ENCODE results near the gene KTN1.

KTN1 gene

DNA sequence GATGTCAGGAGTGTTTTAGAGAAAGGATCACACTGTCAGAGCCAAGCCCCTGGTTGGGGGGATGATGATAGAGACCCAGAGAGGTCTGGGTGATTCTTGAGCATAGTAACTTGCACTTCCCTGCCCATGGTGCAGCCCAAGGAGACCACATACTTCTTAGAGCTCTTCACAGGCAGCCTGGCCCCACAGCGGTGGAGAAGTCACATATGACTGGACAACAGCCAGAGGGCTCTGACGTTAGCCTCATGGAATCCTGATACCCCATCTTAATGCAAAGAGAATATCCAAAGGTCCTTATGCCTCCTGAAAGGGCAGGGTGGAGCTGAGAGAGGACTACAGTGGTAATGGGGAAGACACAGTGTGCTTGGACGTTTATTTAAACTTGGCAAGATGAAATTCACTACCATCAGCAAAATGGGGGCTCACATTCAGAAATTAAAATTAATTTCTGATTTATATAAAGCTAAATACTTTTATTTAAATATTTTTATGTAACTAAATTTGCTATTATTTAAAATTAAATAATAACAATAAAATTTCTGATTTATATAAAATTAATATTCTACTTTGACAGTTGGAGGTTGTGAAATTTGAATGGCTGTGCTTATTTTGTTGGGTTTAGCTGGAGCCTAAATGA, 131.3 kb downstream of the KTN1 start:
- no peak for DNase-seq (ENCODE audit: low spot score)

DNA sequence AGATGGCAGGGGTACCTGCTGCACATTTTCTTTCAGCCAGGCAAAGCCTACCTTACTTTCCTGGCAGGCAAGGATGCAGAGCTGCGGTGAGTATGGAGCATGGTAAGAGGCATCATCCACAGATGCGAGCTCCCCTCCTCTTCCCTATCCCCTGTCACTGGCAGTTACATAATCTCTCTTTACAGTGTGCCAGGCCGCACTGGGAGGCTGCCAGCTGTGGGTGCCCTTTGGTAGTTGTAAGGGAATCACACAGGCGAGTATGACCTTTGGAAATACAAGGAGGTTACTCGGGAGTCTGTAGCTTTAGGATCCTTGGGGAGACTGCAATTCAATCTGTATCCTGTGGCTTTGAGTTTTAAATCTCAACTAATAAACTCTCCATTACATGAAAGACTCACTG, 132.5 kb downstream of the KTN1 start:
- DNase-seq (ENCODE audit: low spot score) = no peak

DNA sequence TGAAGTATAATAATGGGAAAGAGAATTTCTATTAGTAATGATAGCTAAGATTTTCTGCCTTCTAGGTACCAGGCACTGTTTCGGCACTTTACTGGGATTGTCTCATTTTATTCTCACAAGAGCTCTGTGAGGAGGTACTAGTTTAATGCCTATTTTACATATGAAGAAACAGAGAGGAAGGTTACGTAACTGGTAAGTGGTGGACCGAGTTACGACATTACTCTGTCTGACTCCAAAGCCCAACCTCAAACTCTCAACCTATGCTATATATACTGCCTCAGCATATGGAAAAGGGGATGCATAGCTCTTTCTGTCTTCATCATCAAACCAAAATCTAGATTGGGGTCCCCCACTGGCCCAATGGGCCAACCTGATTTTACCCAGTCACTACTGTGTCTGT, 133.5 kb downstream of the KTN1 start:
- DNase-seq (ENCODE audit: low spot score) = no peak

DNA sequence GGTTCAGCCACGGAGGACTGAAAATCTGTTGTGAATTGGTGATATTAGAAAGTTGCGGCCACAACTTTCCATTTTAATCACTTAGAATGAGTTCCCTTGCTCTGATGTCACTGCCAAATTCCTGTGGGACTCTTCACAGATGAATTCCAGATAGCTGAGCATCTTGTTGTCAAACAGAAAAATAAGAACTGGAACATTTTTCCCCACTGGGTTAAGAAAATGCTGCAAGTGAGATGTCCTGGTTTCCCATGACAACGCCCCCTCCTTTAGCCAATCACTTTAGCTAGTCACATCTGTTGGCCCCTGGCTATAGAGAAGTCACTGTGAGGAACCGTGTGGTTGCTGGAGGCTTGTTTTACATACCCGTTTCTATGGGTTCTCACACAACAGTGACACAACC, 135.9 kb downstream of the KTN1 start:
- no peak for DNase-seq (ENCODE audit: low spot score)

DNA sequence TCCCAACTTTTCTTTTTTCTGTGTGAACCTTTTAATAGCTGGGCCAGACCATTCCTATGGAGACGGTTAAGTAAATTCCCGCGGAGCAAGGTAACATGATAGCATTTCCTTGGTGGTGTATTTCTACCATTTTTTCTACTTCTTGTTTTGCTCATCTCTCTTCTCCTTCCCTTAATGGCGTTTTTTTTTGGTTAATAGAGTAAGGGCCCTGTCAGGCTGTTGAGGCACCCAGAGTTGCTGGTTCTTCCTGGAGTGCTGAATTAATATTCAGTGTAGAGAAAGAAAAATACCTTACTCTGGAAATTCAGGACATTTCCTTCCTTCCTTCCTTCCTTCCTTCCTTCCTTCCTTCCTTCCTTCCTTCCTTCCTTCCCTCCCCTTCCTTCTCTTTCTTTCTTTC, 137.6 kb downstream of the KTN1 start:
- DNase-seq (ENCODE audit: low spot score) = no peak

DNA sequence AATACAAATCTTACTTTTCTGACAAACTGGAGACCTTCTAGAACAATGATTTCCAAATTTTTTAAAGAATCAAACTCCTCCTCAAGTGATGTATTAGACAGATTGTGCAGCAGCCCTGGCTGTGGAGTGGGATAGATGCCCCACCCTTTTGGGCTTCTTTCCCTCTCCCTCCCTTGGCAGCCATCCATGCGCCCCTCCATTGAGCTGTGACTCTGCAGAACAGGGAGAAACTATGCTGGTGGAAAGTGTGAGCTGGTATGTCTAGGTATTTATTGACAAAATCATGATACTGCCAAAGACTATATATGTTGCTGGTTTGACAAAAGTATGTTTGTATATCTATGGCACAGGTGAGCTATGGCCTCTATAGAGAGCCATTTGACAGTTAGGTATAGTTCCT, 138.5 kb downstream of the KTN1 start:
- no peak for DNase-seq (ENCODE audit: low spot score)

DNA sequence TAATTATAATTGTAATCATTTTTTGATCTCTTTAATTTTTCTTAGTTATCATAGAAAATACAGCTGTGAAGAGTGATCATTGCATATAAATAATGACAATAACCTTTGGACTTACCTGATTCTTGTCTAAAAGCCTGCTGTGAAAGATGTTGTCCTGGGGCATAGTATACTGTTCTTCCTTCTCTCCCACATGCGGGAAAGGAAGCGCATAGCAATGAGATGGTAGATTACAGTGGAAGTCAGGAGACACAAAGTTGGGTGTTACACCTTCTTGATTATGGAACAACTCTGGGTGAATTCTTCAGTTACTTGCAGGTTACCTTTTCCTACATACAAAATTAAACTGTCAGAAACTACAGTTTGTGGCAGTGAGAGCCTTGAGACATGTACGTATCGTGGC, 140.8 kb downstream of the KTN1 start:
- DNase-seq (ENCODE audit: low spot score) = no peak

DNA sequence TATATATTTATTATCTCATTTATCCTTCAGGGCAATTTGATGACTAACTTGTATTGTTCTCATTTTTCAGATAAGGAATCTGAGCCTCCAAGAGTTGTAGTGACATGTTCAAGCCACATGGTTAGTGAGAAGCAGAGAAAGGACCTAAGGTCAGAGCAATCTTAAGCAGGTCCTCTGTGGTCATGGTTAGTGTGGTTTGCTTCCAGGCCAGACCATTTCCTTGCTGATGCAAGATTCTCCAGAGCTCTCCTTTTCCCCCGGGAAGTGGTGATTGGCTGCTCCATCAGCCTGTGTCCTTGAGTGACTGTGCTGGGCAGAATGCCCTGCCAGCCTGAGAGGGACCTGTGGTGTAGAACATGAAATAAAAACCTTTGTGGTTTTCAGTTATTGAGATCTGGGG, 141.3 kb downstream of the KTN1 start:
- DNase-seq (ENCODE audit: low spot score) = no peak

DNA sequence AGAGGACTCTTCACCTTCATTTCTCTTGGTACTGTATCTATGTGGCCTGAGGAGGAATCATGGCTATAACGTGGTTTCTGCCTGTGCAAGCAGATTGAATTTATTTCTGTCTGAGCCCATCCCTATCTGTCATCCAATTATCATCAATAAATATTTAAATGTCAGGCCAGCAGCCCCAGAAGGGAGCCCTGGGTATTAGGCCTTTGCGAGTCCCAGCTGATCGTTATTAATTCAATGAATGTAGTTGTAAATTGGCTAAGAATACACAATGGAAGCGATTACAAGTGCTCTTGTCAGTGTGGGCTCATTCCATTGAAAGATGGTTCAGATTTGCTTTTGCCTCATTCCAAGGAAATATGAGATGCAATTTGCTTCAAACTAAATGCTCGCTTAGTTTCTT, 142.0 kb downstream of the KTN1 start:
- DNase-seq (ENCODE audit: low spot score) = no peak

DNA sequence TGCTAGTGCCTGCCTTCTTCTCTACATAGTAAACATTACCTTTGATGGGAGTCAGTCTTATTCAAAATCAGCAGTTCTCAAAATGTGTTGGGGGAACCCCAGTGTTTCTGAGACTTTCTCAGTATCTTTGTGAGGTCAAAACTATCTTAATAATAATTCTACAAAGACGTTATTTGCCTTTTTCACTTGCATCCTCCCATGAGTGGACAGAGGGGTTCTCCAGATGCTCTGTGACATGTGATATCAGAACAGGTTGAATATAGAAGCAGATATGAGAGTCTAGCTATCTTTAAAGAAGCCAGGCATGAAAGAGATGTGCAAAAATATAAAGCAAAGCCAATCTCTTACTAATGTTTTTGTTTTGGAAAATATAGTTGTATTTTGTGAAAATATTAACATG, 144.7 kb downstream of the KTN1 start:
- DNase-seq (ENCODE audit: low spot score) = no peak

DNA sequence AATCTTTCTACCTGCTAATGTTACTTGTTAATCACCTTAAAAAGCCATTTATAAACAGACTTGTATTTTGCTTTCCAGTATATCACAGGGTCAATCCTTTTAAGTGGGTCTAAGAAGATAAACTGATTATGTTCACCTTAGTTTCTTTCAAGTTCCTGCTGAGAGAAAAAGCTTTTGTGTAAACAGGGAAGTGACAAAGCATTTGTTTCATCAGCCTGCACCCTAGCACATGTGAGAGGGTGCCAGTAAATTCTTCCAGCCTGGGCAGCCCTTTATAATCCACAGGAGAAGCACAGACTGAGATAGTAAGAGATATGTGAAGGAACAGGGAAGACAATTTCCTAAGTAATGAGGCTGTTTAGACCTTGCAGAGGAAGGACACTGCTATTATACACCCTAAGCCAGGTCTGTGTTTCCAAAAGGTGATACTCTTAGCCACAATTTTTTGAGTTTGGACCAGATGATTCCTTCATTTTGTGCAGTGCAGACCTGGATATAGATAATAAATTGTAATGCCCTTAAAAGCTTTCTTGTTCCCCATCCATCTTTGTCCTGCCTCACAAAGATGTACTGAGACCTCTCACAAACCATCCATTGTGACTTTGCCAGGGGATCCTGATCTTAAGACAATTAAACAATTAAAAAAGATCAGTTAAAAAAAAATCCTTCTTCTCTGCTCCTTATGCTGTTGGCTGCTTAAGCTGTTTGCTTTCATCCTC, 150.7 kb downstream of the KTN1 start:
- no peak for DNase-seq (ENCODE audit: low spot score)

DNA sequence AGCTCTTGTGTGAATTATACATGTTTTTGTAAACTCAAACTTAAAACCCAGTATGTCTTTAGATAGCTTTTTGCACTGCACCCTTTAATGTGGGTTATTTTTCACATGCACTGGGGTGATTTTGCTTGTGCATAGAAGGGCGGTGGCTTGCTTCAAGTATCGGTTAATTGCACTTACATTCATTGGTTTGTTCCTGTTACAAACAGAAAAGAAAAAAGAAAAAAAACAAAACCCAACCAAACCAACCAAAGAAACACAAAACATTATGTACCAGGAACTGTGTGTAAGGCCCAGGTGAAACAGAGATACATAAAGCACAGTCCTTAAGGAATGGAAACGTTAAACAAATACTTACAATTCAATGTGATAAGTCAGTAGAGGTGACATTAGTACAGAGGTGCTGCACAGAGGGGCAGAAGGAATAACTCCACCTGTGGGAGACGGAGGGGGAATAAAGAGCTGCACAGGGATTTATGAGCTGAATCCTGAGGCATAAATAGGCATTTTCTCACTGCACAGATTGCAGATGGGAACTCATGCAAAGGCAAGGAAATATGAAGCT, 151.4 kb downstream of the KTN1 start:
- no peak for DNase-seq (ENCODE audit: low spot score)

DNA sequence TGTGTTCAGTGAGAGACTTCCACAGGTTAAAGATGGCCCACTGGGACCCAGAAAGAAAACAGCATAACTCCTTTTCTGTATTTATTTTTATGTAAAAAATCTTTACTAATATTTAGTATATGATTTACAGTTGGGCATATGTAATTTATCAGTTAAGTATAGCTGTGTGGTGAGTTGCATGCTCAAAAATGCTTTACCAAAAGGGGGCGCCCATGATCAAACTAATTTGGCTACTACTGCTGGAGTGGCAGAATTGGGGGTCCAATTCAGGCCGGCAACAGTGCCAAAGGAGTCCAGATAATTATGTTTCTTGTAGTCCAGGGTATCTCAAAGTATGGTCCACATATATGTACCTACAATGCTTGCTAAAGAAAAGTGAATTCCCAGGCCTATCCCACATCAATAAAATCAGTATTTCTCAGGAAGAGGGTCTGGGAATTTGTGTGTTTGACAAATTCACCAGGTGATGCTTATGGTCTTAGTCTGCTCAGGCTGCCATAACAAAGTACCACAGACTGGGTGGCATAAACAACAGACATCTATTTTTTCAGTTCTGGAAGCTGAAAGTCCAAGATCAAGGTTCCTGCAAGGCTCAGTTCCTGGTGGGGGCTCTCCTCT, 152.0 kb downstream of the KTN1 start:
- DNase-seq (ENCODE audit: low spot score) = peak; percentile 35

DNA sequence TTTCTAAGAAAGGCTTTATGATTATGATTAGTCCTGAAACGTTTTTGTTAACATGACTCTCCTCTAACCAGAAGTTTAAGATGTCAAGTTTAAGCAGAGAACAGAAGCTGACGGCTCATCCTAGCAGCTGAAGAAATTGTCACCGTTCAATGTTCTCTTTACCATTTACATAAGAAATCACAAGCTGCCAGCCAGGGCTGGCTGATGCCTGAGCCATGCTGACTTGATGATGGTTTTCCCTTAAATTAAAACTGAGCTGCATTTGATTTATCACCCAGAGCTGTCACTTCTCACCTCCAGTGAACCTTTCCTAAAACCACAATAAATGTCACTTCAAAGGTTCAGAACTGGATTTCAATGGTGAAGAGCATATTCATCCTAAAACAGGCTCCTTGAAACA, 153.6 kb downstream of the KTN1 start:
- DNase-seq (ENCODE audit: low spot score) = no peak

Data from hematopoietic multipotent progenitor cell treated with erythropoietin and hydrocortisone succinate and interleukin-3 and kit ligand, for 15 days (in vitro differentiated cells).